Non-pigmented ciliary epithelial cell (primary cell): ENCODE data around the gene LRRC41.
"Not testable (repeated sequence)": the region's sequence is repeated elsewhere in the genome, so short reads cannot be mapped to it uniquely, and the experiment has no call there.

Experiments
- DNase-seq: peaks from one replicate; pipeline ENCODE4 v3.0.0-alpha.2; 2010; ENCODE audit warnings: low read depth

The LRRC41 gene

DNA sequence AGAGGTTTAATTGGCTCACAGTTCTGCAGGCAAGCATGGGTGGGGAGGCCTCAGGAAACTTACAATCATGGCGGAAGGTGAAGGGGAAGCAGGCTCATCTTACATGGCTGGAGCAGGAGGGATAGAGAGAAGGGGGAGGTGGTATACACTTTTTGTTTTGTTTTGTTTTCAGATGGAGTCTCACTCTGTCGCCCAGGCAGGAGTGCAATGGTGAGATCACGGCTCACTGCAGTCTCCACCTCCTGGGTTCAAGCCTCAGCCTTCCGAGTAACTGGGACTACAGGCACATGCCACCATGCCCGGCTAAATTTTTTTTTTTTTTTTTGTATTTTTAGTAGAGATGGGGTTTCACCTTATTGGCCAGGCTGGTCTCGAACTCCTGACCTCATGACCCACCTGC is 18.8 kb upstream of the LRRC41 start:
- DNase-seq, result not testable (repeated sequence)

DNA sequence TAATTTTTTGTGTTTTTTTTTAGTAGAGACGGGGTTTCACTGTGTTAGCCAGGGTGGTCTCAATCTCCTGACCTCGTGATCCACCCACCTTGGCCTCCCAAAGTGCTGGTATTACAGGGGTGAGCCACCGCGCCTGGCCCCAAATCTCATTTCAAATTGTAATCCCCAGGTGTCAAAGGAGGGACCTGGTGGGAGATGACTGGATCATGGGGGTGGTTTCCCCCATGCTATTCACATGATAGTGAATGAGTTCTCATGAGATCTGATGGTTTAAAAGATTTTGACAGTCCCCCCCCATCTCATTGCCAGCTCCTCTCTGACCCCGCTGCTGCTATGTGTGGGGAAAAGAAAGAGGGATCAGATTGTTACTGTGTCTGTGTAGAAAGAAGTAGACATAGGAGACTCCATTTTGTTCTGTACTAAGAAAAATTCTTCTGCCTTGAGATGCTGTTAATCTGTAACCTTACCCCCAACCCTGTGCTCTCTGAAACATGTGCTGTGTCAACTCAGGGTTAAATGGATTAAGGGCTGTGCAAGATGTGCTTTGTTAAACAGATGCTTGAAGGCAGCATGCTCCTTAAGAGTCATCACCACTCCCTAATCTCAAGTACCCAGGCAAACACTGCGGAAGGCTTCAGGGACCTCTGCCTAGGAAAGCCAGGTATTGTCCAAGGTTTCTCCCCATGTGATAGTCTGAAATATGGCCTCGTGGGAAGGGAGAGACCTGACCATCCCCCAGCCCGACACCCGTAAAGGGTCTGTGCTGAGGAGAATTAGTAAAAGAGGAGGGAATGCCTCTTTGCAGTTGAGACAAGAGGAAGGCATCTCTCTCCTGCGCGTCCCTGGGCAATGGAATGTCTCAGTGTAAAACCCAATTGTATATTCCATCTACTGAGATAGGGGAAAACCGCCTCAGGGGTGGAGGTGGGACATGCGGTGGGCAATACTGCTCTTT is 16.8 kb upstream of the LRRC41 start:
- DNase-seq, result not testable (repeated sequence)

DNA sequence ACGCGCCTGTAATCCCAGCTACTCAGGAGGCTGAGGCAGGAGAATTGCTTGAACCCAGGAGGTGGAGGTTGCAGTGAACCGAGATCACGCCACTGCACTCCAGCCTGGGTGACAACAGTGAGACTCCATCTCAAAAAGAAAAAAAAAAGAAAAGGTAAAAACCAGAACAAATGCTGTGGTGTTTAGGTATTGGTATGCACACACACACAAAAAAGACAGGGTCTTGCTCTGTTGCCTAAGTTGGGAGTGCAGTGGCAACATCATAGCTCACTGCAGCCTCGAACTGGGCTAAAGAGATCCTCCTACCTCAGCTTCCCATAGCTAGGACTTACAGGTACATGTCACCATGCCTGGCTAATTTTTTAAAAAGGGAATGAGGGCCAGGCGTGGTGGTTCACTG is 15.9 kb upstream of the LRRC41 start:
- DNase-seq, result not testable (repeated sequence)

DNA sequence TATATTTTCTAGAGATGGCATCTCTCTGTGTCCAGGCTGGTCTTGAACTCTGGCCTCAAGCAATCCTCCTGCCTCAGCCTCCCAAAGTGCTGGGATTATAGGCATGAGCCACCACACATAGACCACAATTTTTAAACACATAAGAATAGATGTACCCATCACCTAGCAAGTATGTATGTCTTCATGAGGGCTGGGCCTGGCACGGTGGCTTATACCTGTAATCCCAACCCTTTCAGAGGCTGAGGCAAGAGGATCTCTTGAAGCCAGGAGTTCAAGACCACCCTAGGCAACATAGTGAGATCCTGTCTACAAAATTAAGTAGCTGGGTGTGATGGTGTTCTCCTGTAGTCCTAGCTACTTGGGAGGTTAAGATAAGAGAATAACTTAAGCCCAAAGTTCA is 13.9 kb upstream of the LRRC41 start:
- no peak for DNase-seq

DNA sequence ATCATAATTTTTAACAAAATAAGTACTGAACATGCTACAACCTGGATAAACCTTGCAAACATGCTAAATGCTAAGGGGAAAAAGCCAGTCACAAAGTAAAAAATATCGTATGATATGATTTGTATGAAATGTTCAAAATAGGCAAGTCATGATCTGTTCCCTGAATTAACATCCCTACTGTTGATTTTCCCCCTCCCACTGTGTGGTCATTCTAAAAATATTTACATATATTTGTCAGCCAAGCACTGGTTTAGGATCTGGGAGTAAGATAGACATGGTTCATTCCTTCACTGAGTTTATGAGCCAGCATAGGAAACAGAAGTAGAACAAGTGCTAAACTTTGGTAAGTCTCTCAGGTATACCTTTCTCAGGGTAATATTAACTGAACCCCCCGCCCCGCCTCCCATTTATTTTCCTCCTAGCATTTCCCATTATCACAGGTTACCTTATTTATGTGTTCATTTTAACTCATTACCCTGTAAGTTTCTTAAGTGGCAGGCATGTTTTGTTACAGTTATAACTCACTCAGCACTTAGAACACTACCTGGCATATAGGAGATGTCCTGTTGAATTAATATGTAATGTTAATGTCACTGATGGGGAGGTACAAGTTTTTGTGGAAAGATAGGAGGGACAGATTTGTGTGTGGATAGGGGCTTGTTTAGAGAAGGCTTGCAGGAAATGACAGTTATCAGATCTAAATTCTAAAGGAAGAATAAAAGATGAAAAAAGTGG is 12.4 kb upstream of the LRRC41 start:
- no peak for DNase-seq

DNA sequence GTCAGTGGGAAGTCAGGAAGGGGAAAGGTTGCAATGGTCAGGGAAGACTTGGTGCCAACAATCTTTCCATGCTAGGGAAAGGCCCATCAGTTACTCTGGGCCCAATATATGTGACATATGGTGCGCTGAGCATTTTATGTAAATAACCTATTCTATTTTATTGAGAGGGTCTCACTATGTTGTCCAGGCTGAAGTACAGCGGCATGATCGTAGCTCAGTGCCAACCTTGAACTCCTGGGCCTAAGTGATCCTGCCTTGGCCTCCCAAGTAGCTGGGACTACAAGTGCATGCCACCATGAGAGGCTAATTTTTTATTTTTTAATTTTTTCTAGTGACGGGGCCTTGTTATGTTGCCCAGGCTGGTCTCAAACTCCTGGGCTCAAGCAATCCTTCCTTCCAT is 6.9 kb upstream of the LRRC41 start:
- DNase-seq, result no peak

DNA sequence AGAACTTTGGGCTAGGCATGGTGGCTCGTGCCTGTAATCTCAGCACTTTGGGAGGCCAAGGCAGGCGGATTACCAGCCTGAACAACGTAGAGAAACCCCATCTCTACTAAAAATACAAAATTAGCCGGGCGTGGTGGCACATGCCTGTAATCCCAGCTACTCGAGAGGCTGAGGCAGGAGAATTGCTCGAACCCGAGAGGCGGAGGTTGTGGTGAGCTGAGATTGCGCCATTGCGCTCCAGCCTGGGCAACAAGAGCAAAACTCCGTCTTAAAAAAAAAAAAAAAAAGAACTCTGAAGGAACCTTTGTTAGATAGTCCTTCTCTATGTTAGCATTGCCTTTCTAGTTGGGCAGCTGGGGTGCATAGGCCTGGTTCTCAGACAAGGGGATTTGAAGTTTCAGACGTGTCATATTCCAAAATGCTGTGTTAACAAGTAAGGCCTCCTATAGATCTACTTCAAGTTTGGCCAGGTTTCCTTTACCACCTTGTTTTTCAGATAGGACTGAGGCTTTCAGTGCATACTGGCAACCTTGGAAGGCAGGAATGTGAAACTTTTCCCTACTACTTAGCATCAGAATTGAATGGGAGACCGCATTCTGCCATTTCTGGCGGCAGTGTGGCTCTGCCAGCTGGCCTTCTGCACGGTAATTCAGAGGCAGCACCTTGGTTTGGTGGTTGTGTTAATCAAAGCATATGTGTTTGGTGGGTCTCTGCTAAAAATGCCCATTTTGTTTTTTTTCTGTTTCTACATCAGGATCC is 6.2 kb upstream of the LRRC41 start:
- DNase-seq, result no peak

DNA sequence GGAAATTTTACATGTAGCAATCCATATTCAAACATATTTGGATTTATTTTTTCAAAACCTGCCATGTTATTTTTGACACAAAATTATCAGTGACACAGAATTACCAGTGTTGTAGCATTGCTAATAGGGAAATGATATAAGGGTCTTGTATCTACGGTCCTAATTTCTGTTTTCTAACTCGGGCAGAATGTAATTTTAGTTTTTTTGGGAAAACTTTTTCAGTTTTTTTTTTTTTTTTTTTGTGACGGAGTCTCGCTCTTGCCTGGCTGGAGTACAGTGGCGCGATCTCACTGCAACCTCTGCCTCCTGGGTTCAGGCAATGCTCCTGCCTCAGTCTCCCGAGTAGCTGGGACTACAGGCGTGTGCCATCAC is 2.7 kb upstream of the LRRC41 start:
- DNase-seq, result no peak

DNA sequence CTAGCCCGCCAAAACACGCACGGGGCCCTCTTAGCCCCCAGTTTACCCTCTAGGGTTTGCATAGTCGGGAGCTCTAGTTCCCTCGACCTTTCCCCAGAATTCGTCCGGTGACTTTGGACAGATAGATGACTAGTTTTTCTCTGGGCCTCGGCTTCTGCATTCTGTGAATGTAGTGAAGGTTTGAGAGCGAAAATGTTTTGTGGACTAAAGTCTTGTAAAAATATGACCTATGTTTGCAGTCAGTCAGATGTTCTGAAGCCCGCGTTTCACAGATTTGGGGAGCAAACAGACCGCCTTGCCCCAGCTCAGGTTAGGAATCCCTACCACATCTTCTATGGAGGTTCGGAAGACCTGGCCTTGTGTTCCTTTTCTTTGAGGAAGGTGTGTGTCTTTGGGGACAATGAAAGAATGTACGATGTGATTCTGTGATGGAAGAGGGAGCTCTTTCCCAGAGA is 483 bp upstream of the LRRC41 start:
- no peak for DNase-seq

DNA sequence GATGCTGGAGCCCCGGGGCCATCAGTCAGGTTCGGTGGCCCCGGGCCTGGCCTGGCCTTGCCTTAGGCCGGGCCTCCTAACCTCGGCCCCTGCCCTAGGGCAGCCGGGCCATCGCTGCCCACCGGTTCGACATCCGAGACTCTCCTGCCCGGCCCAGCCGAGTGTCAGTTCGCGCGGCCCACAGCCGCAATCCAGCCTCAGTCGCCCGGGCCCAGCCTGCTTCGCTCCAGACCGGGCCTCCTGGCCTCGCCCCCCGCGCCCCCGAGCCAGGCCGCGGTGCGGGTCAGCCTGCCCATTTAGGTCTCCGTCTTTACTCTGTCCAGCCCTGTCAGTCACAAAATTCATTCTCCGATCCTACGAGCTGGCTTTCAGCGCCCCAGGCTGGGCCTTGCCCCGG is 777 bp downstream of the LRRC41 start:
- no peak for DNase-seq

DNA sequence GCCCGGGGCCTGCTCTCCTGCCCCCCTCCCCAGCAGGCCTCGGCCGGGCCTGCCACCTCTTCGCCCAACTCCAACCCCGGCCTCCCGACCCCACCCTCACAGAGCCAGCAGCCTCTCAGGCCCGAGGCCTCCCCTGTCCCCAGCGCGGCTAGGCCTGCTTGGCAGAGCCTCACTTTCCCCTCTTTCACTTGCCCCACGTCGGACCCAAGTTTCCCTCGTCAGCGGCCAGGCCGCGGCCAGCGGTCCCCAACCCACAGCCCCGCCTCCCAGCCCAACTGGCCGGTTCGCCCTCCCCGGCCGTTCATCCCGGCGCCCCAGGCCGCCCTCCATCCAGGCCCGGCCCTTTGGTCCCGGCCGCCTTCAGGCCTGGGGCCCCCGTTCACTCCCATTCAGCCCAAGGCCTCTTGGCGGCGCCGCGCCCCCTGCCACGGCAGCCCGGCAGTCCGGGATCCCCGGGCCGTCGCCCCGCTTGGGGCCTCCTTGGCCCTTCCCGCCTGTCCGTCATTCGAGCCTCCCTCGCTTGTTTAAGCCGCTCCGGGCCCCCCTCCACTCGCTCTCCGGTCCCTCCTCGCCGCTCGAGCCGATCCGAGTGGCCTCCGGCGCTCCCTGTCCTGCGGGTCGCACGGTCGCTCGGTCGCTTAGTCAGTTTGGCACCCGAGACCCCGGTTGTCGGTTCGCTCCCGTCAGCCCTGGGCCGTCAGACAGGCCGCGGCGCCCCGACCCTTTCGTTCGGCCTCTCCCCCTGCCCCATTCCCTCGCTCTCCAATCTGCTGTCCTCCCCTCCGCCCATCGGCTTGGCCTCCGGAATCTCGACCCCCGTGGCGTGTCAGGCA is 1.4 kb downstream of the LRRC41 start:
- DNase-seq, result no peak

DNA sequence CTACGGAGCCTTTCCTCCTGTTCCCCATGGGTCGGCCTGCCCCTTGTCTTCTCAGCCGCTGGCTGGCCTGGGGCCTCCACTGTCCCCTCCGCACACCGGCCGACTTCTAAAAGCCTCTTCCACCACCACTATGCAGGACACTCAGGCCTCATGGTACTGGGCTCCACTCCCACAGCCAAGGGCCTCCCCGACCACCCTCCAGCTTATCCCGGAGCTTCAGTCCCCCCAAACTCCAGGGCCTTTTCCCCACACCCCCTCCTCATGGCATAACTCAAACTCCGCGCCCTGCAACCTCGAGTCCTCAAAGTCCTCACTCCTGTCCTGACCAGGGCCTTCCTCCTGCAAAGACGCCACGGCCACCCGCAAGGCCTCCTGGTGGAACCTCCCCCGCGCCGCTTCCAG is 2.0 kb downstream of the LRRC41 start:
- no peak for DNase-seq

DNA sequence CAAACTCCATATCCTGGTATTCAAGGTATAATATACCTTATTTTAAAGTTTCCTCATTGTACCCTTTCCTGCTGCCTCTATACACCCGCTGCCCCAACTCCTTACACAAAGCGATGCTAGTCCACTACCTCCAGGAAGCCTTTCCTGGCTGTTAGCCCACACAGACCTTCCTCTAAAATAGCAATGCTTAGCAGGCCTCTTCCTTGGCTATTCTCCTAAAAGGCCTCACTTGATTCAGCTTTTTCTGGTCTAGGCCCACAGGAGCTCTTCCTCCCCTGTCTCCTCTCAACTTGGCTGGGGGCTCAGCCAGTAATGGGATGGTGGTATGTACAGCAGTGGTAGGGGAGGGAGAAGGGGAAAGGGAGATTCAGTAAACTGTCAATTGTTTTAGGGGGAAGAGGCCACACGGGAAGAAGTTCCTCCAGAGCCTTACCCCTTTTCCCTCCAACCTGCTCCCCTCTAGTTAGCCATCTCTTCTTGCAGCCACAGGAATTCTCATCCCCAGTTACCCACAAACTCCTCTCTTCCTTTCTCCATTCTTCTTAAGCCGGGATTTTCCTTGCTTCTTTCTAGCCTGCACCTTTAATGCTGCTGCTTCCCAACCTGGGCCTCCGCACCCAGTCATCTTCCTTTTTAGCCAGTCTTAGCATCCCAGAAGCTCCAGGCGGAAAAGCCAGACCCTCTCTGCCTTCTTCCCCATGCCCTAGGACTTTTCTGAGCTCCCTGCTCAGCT is 2.6 kb downstream of the LRRC41 start:
- no peak for DNase-seq

DNA sequence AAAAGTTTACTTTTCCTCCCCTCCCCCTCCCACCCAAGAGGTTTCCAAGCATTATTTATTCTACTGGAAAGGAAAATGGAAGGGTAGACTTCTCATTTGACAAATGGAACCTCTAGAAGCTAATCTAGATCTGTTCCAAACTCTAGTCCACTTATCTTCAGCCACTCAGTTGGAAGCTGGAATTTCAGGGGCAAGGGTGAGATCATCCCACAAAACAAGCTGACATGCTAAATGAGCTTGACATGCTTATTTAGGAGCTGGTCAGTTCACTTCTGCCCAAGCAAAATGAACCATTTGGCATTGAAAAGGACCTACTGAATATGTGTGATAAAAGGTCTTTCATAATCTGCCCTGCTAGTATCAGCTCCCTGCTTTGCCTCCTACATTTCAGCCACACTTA is 5.0 kb downstream of the LRRC41 start:
- no peak for DNase-seq

DNA sequence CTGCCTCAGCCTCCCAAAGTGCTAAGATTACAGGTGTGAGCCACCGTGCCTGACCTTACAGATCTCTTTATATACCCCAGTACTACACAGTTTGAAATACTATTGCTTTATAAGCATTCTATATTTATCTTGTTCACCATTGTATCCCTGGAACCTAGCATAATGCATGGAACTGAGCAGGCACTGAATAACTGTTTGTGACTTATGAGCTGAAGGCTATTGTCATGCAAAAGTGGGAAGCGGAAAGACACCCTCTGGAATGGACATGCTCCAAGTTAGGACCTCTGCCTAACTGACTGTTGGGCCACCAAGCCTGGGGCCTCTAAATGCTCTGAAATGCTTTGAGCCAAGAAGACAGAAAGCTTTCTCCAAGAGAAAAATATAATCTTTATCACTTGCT is 8.1 kb downstream of the LRRC41 start:
- DNase-seq, result no peak

DNA sequence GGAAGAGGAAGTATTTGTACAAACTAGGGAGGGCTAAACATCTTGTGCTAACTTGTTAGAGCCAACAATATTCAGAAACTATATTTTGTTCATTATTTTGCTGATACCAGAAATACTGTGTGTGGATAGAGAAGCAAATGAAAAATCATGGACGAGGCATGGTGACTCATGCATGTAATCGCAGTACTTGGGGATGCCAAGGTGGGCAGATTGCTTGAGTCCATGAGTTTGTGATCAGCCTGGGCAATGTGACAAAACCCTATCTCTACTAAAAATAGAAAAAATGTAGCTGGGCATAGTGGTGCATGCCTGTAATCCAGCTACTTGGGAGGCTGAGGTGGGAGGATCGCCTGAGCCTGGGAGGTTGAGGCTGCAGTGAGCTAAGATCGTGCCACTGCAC is 13.4 kb downstream of the LRRC41 start:
- no peak for DNase-seq

DNA sequence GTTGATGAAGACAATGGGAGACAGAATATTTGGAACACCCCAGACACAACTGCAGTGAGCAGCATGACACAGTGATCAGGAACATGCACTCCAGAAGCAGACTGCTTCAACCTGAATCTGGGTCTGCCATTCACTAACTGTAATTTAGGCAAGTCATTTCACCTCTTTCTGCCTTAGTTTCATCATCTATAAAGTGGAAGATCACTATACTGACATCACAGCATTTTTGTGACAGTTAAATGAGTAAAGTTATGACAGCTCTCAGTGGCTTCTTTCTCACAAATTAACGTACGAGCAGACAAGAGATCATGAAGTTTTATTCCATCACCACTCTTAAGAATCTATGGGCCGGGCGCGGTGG is 14.3 kb downstream of the LRRC41 start:
- no peak for DNase-seq

DNA sequence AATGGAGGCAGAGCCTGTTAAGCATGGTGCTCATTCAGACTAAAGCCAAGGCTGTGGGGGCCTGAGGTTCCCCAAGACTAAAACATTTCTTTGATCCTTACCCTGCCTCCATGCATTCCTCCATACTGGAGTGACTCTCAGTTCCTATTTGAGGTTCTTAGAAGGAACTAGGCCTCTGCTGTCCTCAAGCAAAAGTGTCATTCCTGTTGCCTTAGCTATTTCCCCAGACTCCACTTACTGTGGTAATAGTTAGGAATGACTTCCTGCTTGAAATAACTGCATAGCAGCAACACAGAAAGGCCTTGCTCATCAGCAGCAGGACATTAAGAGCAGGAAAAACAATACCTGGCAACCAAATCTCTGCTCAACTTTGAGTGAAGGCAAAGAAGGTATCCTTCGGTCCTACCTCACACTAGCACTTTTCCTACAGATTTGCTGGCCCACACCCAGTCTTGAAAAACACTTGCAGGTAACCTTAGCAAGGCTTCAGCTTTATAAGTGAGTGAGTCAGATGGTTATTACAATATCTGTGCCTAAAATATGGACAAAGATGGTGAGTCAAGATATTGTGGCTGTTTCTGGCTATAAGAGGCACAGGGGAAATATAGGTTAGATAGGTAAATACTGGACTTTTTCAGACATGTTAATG is 14.8 kb downstream of the LRRC41 start:
- peak; percentile 44 for DNase-seq

DNA sequence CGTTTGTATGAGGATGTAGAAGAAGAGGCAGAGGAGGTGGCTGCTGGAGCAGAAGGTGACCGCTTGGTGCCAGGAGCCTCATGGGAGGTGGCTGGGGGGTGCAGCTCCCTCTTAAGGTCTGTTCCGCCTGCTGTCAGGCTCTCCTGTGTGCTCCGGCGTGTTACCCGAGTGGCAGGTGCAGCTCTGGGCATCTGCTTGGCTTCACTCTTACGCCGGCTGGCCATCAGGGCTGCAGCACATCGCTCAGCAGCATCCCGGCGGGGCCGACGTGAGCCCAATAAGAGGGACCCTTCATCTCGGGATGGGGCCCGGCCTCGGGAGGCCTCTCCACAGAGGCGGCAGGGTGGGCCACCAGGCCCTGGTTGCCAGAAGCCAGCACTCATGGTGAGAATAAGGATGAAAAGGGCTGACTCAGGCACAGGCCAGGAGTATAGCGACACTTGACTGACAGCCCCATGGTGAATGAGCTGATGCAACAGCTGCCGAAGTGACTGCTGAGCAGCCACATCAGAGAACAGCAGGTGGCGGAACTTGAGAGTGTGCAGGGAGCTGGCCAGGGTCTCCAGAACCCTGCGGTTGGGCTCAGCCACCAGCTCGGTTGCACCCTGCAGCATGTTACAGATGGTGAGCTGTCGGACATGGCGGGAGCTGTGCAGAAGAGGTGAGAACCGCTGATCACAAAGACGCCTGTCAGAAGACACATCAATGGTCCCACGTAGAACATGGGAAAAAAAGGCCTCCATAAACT is 17.5 kb downstream of the LRRC41 start:
- DNase-seq, result no peak
